ENCODE data around the gene CDK5R1.

Gene CDK5R1

GRCh38 chr17:32485261-32486110, 1.3 kb upstream of the CDK5R1 start:
- no peak overlapping the region for H3K4me3 ChIP-seq (ENCODE audit: low read depth, low read length)
- TF ChIP-seq, protein P1, sequence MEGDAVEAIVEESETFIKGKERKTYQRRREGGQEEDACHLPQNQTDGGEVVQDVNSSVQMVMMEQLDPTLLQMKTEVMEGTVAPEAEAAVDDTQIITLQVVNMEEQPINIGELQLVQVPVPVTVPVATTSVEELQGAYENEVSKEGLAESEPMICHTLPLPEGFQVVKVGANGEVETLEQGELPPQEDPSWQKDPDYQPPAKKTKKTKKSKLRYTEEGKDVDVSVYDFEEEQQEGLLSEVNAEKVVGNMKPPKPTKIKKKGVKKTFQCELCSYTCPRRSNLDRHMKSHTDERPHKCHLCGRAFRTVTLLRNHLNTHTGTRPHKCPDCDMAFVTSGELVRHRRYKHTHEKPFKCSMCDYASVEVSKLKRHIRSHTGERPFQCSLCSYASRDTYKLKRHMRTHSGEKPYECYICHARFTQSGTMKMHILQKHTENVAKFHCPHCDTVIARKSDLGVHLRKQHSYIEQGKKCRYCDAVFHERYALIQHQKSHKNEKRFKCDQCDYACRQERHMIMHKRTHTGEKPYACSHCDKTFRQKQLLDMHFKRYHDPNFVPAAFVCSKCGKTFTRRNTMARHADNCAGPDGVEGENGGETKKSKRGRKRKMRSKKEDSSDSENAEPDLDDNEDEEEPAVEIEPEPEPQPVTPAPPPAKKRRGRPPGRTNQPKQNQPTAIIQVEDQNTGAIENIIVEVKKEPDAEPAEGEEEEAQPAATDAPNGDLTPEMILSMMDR (IDR thresholded peaks at IDR 0.05; ENCODE audit: low read depth, low read length): no peak
- no peak for DNase-seq (ENCODE audit: low read depth, low spot score)
- in situ Hi-C loops (cut with HindIII; ENCODE audit: low sequenced_read_pairs): no loop called here

GRCh38 chr17:32486111-32486700, 587 bp upstream of the CDK5R1 start:
- TF ChIP-seq, protein P1 (IDR thresholded peaks at IDR 0.05; ENCODE audit: low read depth, low read length): no peak
- DNase-seq (ENCODE audit: low read depth, low spot score): peak; percentile 60
- in situ Hi-C loops (cut with HindIII; ENCODE audit: low sequenced_read_pairs): no loop called here
- H3K4me3 ChIP-seq (ENCODE audit: low read depth, low read length): peak overlapping the region; percentile 38

DNA sequence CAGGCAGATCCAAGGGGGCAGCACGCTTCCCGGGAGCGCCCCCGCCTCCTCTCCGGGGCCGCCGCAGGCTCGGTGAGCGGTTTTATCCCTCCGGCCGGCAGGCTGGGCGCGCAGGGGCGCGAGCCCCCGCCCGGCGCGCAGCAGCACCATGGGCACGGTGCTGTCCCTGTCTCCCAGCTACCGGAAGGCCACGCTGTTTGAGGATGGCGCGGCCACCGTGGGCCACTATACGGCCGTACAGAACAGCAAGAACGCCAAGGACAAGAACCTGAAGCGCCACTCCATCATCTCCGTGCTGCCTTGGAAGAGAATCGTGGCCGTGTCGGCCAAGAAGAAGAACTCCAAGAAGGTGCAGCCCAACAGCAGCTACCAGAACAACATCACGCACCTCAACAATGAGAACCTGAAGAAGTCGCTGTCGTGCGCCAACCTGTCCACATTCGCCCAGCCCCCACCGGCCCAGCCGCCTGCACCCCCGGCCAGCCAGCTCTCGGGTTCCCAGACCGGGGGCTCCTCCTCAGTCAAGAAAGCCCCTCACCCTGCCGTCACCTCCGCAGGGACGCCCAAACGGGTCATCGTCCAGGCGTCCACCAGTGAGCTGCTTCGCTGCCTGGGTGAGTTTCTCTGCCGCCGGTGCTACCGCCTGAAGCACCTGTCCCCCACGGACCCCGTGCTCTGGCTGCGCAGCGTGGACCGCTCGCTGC, 832 bp downstream of the CDK5R1 start:
- H3K4me3 ChIP-seq (ENCODE audit: low read depth, low read length): peak overlapping the region; percentile 49
- TF ChIP-seq, protein P1 (IDR thresholded peaks at IDR 0.05; ENCODE audit: low read depth, low read length): no peak
- in situ Hi-C loops (cut with HindIII; ENCODE audit: low sequenced_read_pairs): no loop called here
- DNase-seq (ENCODE audit: low read depth, low spot score): peak; percentile 30

GRCh38 chr17:32488177-32488542, 1.4 kb downstream of the CDK5R1 start:
- in situ Hi-C loops (cut with HindIII; ENCODE audit: low sequenced_read_pairs): no loop called here
- TF ChIP-seq, protein P1 (IDR thresholded peaks at IDR 0.05; ENCODE audit: low read depth, low read length): no peak
- DNase-seq (ENCODE audit: low read depth, low spot score): no peak
- no peak overlapping the region for H3K4me3 ChIP-seq (ENCODE audit: low read depth, low read length)

DNA sequence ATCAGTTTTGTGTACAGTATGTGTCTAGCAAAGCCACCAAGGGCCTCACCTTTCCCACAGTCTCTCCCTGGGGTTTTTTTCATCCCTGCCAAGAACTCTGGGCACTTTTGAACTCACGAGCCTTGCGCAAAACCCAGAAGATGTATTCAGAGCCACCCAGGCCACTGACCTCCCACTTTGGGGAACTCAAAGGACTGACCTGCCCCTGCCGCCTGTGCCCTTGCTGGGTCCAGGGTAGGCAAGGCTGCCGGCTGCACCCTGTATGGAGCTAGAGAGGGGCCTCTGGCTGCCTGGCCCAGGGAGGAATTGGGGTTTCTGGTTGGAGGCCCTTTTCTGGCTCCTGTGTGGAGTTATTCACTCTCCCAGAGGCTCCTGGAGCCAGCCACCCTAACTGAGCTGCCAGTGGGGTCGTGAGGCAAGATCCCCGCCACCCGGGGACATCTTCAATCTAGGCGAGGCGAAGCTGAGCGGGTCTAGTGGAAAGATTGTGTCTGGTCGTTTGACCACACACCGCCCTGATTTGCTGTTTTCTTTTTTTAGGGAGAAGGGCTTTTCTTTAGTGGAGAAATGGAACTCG, 1.9 kb downstream of the CDK5R1 start:
- in situ Hi-C loops (cut with HindIII; ENCODE audit: low sequenced_read_pairs): no loop called here
- DNase-seq (ENCODE audit: low read depth, low spot score): no peak
- TF ChIP-seq, protein P1 (IDR thresholded peaks at IDR 0.05; ENCODE audit: low read depth, low read length): no peak
- H3K4me3 ChIP-seq (ENCODE audit: low read depth, low read length): no peak overlapping the region

DNA sequence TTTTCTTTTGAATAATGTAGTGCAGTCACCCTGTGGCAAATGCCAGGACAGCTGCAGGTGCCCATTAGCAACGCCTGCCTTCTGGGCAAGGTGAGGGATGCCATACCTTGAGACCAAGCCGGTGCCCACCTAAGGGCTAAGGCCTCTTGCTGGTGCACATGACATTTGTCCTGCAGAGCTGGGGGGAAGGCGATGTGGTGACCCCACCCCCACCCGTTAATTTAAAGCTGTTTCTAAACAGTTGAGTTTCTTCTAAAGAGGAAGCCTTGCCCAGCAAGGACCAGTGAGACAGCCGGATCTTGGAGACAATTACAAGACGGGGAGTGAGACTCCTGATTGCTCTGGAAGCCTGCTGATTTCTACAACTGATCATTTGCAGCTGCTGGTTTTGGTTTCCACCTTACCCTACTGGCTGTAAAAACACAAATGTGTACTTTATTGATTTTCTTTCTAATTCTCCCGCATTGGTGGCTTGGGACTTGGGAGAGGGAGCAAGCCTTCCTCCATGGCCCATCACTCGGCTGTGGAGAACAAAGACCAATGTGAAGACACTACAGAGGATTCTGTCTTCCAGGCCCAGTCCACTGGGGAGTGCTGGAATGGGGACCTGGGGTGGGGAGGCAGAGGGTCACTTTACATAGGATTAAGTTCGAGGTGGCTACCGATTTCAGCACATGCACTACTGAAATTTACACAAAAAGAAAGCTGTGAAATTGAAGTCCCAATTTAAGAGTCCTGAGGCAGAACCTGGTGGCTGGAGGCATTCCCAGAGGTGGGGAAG, 2.7 kb downstream of the CDK5R1 start:
- H3K4me3 ChIP-seq (ENCODE audit: low read depth, low read length): no peak overlapping the region
- TF ChIP-seq, protein P1 (IDR thresholded peaks at IDR 0.05; ENCODE audit: low read depth, low read length): no peak
- in situ Hi-C loops (cut with HindIII; ENCODE audit: low sequenced_read_pairs): no loop called here
- DNase-seq (ENCODE audit: low read depth, low spot score): no peak

Measured in astrocyte of the spinal cord (primary cell).